PC-9 (cell line): Measurements from ENCODE around the gene KIRREL2. TPM values are rescaled to one million over a fixed set of nuclear protein-coding genes. Genes with fewer than 3 reads are reported as not detected.
A peak's percentile ranks its signal among the peaks of the same experiment; 100 is the strongest.

ENCODE experiments used
- BruUV-seq: library from RNA; stranded (reverse); fragments of 400-500 nt; replicated peaks from 2 replicates; lab custom pipeline; 2021; lab: Mats Ljungman, UMichigan
- CTCF ChIA-PET: fragments of 300-600 bp; sonication (Branson Sonifier 250); formaldehyde crosslinking; loops from one replicate; lab custom pipeline; 2022; ENCODE audit warnings: antibody characterized with exemption; lab: Charles Lee
- POLR2A ChIA-PET: fragments of 300-600 bp; sonication (Branson Sonifier 250); formaldehyde crosslinking; loops from one replicate; lab custom pipeline; 2022; ENCODE audit warnings: antibody characterized with exemption; ENCODE audit not compliant: unreplicated experiment; lab: Charles Lee
- DNase-seq, 2 experiments: peaks; one replicate each; pipeline versions ENCODE4 v3.0.0 to v3.0.0-alpha.2; 2015 to 2022; ENCODE audit warnings: mixed read lengths in 1 of 2
- H2AFZ ChIP-seq: fragments of 200-600 bp; sonication (generic); 2 replicates; pipeline ENCODE4 v1.8.1; 2017; ENCODE audit warnings: antibody characterized with exemption
- H3F3A ChIP-seq: fragments of 200-600 bp; sonication (generic); 2 replicates; pipeline ENCODE4 v1.8.1; 2017; ENCODE audit warnings: antibody characterized with exemption, mild to moderate bottlenecking, low read depth; ENCODE audit not compliant: insufficient read depth
- H3K27ac ChIP-seq: fragments of 200-600 bp; sonication (generic); 2 replicates; pipeline ENCODE4 v1.6.1; 2016; ENCODE audit warnings: mixed run types
- H3K27me3 ChIP-seq: fragments of 200-600 bp; sonication (generic); 2 replicates; pipeline ENCODE4 v1.6.1; 2016; ENCODE audit warnings: low read depth, mixed run types; ENCODE audit not compliant: insufficient read depth
- H3K36me3 ChIP-seq: fragments of 200-600 bp; sonication (generic); 2 replicates; pipeline ENCODE4 v1.6.1; 2016; ENCODE audit warnings: low read depth, mixed run types
- H3K4me1 ChIP-seq: fragments of 200-600 bp; sonication (generic); replicated peaks from 2 replicates; pipeline ENCODE4 v1.6.1; 2016; ENCODE audit warnings: mixed run types; ENCODE audit not compliant: insufficient read depth
- H3K4me2 ChIP-seq: fragments of 200-600 bp; sonication (generic); 2 replicates; pipeline ENCODE4 v1.6.1; 2017; ENCODE audit warnings: mixed run types
- H3K4me3 ChIP-seq: fragments of 200-600 bp; sonication (generic); 2 replicates; pipeline ENCODE4 v1.6.1; 2016; ENCODE audit warnings: mixed run types
- H3K79me2 ChIP-seq: fragments of 200-600 bp; sonication (generic); 2 replicates; pipeline ENCODE4 v1.6.1; 2017; ENCODE audit warnings: low read depth, mixed run types
- H3K9me2 ChIP-seq: fragments of 200-600 bp; sonication (generic); 2 replicates; pipeline ENCODE4 v1.8.1; 2017; ENCODE audit warnings: mild to moderate bottlenecking; ENCODE audit not compliant: insufficient read depth
- H3K9me3 ChIP-seq: fragments of 200-600 bp; sonication (generic); 2 replicates; pipeline ENCODE4 v1.8.1; 2016; ENCODE audit warnings: low read depth; ENCODE audit not compliant: insufficient read depth
- H4K20me1 ChIP-seq: fragments of 200-600 bp; sonication (generic); 2 replicates; pipeline ENCODE4 v1.8.1; 2017; ENCODE audit not compliant: insufficient read depth
- EZH2 ChIP-seq: fragments of 200-600 bp; sonication (generic); IDR thresholded peaks from 2 replicates; pipeline ENCODE4 v1.8.0; 2017; ENCODE audit warnings: antibody characterized with exemption, low read depth
- intact Hi-C: fragments of 100-400 bp; cut with micrococcal nuclease; formaldehyde crosslinking; loops from one replicate; pipeline ENCODE4 v1.10.0; 2022; ENCODE audit not compliant: unreplicated experiment
- total RNA-seq: library from RNA; stranded (reverse); gene quantifications from 2 replicates; pipeline ENCODE4 v1.2.3, GENCODE V29; 2021
- TF ChIP-seq, protein P1 (sequence below): fragments of 200-600 bp; sonication (generic); conservative IDR thresholded peaks from 2 replicates; pipeline ENCODE4 v1.6.1; 2017; ENCODE audit warnings: mixed run types, antibody characterized with exemption, mild to moderate bottlenecking, moderate library complexity

Gene KIRREL2
- total RNA-seq, 1 experiment from 2014 or later: not detected

DNA sequence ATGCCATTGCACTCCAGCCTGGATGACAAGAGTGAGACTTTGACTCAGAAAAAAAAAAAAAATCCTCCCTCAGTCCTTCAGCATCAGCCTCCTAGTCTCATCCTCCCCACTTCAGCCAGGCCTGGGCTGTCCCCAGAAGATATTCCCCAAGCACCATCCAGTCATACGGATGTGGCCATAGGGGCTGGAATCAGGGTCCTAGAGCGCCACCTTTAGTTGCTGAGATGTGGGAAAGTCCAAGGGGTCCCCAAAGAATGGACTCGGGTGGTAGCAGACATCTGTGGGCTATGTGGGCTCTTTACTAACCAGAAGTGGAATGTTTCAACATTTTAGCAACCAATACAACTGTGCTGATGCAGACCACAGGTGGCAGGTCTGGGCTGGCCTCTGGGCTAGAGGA, 54.5 kb downstream of the KIRREL2 start:
- Histone ChIP-seq H3K79me2 (no peaks in the 10 kb centered on the region), H3K9me3 (no peaks in the 10 kb centered on the region), H4K20me1 (no peaks in the 10 kb centered on the region), H3K27me3 (peaks cover 5% of the 10 kb centered on the region; the same call in 1 of the 2 replicates), H3F3A (no peaks in the 10 kb centered on the region), H3K4me1 (no peaks in the 10 kb centered on the region), H3K4me2 (no peak overlapping the region), H3K4me3 (no peak overlapping the region), H3K36me3 (no peaks in the 10 kb centered on the region), H2AFZ (no peak overlapping the region), H3K9me2 (no peaks in the 10 kb centered on the region), H3K27ac (no peak overlapping the region)
- TF ChIP-seq, protein P1, sequence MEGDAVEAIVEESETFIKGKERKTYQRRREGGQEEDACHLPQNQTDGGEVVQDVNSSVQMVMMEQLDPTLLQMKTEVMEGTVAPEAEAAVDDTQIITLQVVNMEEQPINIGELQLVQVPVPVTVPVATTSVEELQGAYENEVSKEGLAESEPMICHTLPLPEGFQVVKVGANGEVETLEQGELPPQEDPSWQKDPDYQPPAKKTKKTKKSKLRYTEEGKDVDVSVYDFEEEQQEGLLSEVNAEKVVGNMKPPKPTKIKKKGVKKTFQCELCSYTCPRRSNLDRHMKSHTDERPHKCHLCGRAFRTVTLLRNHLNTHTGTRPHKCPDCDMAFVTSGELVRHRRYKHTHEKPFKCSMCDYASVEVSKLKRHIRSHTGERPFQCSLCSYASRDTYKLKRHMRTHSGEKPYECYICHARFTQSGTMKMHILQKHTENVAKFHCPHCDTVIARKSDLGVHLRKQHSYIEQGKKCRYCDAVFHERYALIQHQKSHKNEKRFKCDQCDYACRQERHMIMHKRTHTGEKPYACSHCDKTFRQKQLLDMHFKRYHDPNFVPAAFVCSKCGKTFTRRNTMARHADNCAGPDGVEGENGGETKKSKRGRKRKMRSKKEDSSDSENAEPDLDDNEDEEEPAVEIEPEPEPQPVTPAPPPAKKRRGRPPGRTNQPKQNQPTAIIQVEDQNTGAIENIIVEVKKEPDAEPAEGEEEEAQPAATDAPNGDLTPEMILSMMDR: no peak
- TF ChIP-seq EZH2: no peak
- CTCF ChIA-PET: interaction anchor here (0.6 kb wide), 1 partner anchor 38 kb away, joined by 3 read pairs; no protein-coding TSS in a partner anchor
- no TSS peak for BruUV-seq
- POLR2A ChIA-PET: interaction anchor here (0.6 kb wide), 1 partner anchor 225 kb away, joined by 3 read pairs; no protein-coding TSS in a partner anchor
- no peak for DNase-seq
- intact Hi-C loops: no loop called here

DNA sequence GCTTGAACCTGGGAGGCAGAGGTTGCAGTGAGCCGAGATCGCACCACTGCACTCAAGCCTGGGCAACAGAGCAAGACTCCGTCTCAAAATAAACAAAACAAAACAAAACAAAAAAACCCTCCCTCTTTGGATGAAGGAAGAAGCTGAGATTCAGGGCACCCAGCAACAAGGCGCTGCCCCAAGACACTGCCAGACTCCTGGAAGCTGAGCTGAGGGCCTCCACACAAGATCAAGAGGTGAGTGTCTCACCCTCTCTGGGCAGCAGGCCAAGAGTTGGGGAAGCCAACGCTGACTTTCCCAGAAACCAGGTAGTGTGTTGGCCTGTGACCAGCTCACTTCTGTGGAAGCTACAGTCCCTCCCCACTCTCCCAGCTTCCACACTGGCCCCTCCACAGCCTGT, 55.1 kb downstream of the KIRREL2 start:
- H3K4me3 ChIP-seq: no peak overlapping the region
- BruUV-seq: no TSS peak
- no peaks in the 10 kb centered on the region for H3K79me2 ChIP-seq
- peak in 1 of 2 experiments; percentile 64 for DNase-seq
- H3F3A ChIP-seq: no peaks in the 10 kb centered on the region
- no peaks in the 10 kb centered on the region for H3K4me1 ChIP-seq
- TF ChIP-seq EZH2: no peak
- TF ChIP-seq, protein P1: no peak
- H3K27me3 ChIP-seq: peaks cover 11% of the 10 kb centered on the region; the same call in 1 of the 2 replicates
- CTCF ChIA-PET: no interaction called here
- intact Hi-C loops: no loop called here
- no peaks in the 10 kb centered on the region for H3K36me3 ChIP-seq
- no peaks in the 10 kb centered on the region for H3K9me2 ChIP-seq
- no peak overlapping the region for H3K27ac ChIP-seq
- H3K4me2 ChIP-seq: no peak overlapping the region
- POLR2A ChIA-PET: interaction anchor here (0.6 to 0.8 kb wide), 2 partner anchors 11 to 19 kb away, joined by 3 to 7 read pairs; partner anchors contain the start of gene NFKBID
- H2AFZ ChIP-seq: no peak overlapping the region
- no peaks in the 10 kb centered on the region for H3K9me3 ChIP-seq
- no peaks in the 10 kb centered on the region for H4K20me1 ChIP-seq

DNA sequence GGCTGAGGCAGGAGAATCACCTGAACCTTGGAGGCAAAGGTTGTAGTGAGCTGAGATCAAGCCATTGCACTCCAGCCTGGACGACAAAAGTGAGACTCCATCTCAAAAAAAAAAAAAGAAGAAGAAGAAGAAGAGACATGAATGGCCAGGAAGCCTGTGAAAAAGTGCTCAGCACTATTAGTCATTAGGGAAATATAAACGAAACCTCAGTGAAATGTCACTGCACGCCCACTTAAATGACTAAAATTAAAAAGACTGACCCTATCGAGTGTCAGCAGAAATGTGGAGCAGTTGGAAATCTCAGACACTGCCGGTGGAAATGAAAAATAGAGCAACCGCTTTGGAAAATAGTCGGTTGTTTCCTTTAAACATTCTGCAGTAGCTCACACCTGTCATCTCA, 56.9 kb downstream of the KIRREL2 start:
- TF ChIP-seq, protein P1: no peak
- TF ChIP-seq EZH2: no peak
- H2AFZ ChIP-seq: no peak overlapping the region
- no TSS peak for BruUV-seq
- peaks cover 19% of the 10 kb centered on the region; the same call in 1 of the 2 replicates for H3K27me3 ChIP-seq
- no peaks in the 10 kb centered on the region for H3K36me3 ChIP-seq
- no peaks in the 10 kb centered on the region for H3K9me3 ChIP-seq
- CTCF ChIA-PET: no interaction called here
- H3F3A ChIP-seq: no peaks in the 10 kb centered on the region
- no peaks in the 10 kb centered on the region for H3K9me2 ChIP-seq
- H3K4me1 ChIP-seq: no peaks in the 10 kb centered on the region
- H3K4me2 ChIP-seq: no peak overlapping the region
- no peak overlapping the region for H3K27ac ChIP-seq
- no peak for DNase-seq
- intact Hi-C loops: no loop called here
- no peak overlapping the region for H3K4me3 ChIP-seq
- H4K20me1 ChIP-seq: no peaks in the 10 kb centered on the region
- H3K79me2 ChIP-seq: no peaks in the 10 kb centered on the region
- POLR2A ChIA-PET: no interaction called here
